PC-3 (cell line): ENCODE results near the gene CEP112.

Experiments
- EZH2 ChIP-seq: fragments of 300-600 bp; sonication (generic); IDR thresholded peaks from one replicate; pipeline ENCODE4 v1.6.1; 2017; ENCODE audit warnings: antibody characterized with exemption, mild to moderate bottlenecking, low read length; ENCODE audit not compliant: unreplicated experiment
- EZH2phosphoT487 ChIP-seq: fragments of 300-600 bp; sonication (generic); IDR thresholded peaks from 2 replicates; pipeline ENCODE4 v1.6.1; 2018; ENCODE audit warnings: mild to moderate bottlenecking, antibody characterized with exemption, low read length, borderline replicate concordance
- TF ChIP-seq, protein P1 (sequence below): fragments of 300-600 bp; sonication (generic); conservative IDR thresholded peaks from 2 replicates; pipeline ENCODE4 v1.5.1; 2017; ENCODE audit warnings: antibody characterized with exemption, low read depth, mild to moderate bottlenecking, low read length

DNA sequence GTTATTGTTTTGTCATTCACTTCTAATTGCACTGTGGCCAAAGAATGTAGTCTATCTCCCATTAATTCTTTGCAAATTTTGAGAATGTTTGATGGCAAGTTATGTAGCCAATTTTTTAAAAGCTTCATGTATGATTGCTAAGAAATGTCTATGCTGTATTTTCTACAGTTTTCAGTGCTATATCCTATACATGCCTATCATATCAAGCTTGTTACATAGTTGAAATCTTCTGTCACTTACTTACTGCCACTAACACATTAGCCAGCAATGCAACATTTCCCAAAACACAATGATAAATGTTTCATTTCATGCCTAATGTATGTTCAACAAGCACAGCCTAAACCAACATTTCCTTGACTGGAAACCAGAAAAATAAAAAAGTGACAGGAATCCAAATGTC is 338.1 kb downstream of the CEP112 start:
- TF ChIP-seq, protein P1, sequence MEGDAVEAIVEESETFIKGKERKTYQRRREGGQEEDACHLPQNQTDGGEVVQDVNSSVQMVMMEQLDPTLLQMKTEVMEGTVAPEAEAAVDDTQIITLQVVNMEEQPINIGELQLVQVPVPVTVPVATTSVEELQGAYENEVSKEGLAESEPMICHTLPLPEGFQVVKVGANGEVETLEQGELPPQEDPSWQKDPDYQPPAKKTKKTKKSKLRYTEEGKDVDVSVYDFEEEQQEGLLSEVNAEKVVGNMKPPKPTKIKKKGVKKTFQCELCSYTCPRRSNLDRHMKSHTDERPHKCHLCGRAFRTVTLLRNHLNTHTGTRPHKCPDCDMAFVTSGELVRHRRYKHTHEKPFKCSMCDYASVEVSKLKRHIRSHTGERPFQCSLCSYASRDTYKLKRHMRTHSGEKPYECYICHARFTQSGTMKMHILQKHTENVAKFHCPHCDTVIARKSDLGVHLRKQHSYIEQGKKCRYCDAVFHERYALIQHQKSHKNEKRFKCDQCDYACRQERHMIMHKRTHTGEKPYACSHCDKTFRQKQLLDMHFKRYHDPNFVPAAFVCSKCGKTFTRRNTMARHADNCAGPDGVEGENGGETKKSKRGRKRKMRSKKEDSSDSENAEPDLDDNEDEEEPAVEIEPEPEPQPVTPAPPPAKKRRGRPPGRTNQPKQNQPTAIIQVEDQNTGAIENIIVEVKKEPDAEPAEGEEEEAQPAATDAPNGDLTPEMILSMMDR = no peak
- TF ChIP-seq EZH2 (no peak), EZH2phosphoT487 (no peak)
